Mesenchymal stem cell (in vitro differentiated cells and primary cell): ENCODE results near the gene CYP26B1.

ENCODE experiments used
- DNase-seq: peaks from one replicate; pipeline ENCODE4 v3.0.0-alpha.2; 2013
- H2AFZ ChIP-seq: one replicate; pipeline ENCODE4 v1.6.1; 2013; ENCODE audit warnings: low read depth, mild to moderate bottlenecking, control low read depth, inconsistent platforms, low read length, moderate library complexity
- H2AK5ac ChIP-seq: 2 replicates; pipeline ENCODE4 v1.6.1; 2013; ENCODE audit warnings: low read length, moderate library complexity, mild to moderate bottlenecking, inconsistent platforms; ENCODE audit not compliant: severe bottlenecking
- H2BK120ac ChIP-seq: one replicate; pipeline ENCODE4 v1.6.1; 2013; ENCODE audit warnings: low read depth, mild to moderate bottlenecking, inconsistent platforms, low read length, moderate library complexity
- H2BK12ac ChIP-seq, 2 experiments: one replicate each; pipeline ENCODE4 v1.6.1; 2013; ENCODE audit warnings: inconsistent platforms in 2 of 2, low read length in 2 of 2, mild to moderate bottlenecking in 2 of 2, moderate library complexity in 2 of 2, control low read depth in 1 of 2
- H2BK15ac ChIP-seq: one replicate; pipeline ENCODE4 v1.6.1; 2013; ENCODE audit warnings: mild to moderate bottlenecking, low read depth, inconsistent platforms; ENCODE audit not compliant: poor library complexity, severe bottlenecking
- H2BK5ac ChIP-seq: 2 replicates; pipeline ENCODE4 v1.6.1; 2013; ENCODE audit warnings: low read depth, mild to moderate bottlenecking, low read length, control low read depth, inconsistent platforms; ENCODE audit not compliant: poor library complexity, severe bottlenecking
- H3K14ac ChIP-seq, 2 experiments: one replicate each; pipeline ENCODE4 v1.6.1; 2013; ENCODE audit warnings: inconsistent platforms in 2 of 2, low read length in 2 of 2, control low read depth in 1 of 2, mild to moderate bottlenecking in 1 of 2, moderate library complexity in 1 of 2
- H3K18ac ChIP-seq, 2 experiments: one replicate each; pipeline ENCODE4 v1.6.1; 2013; ENCODE audit warnings: inconsistent platforms in 2 of 2, low read length in 2 of 2, control low read depth in 1 of 2, low read depth in 1 of 2, mild to moderate bottlenecking in 1 of 2
- H3K23ac ChIP-seq, 2 experiments: one replicate each; pipeline ENCODE4 v1.6.1; 2013; ENCODE audit warnings: inconsistent platforms in 2 of 2, low read length in 2 of 2, mild to moderate bottlenecking in 2 of 2, moderate library complexity in 2 of 2, control low read depth in 1 of 2
- H3K27ac ChIP-seq: 2 replicates; pipeline ENCODE4 v1.5.1; 2013; ENCODE audit warnings: mild to moderate bottlenecking, moderate library complexity, low read length, control low read depth, inconsistent platforms; ENCODE audit not compliant: poor library complexity, severe bottlenecking
- H3K27me3 ChIP-seq, 2 experiments: 2 replicates each; pipeline versions ENCODE4 v1.6.1 to v1.7.0; 2013; ENCODE audit warnings: low read length in 2 of 2, mild to moderate bottlenecking in 2 of 2, moderate library complexity in 2 of 2, control low read depth in 1 of 2, inconsistent platforms in 1 of 2; ENCODE audit not compliant: control insufficient read depth in 1 of 2, insufficient read depth in 1 of 2
- H3K36me3 ChIP-seq, 2 experiments: 2 replicates each; pipeline versions ENCODE4 v1.6.1 to v1.7.0; 2013; ENCODE audit warnings: low read length in 2 of 2, control low read depth in 1 of 2, inconsistent platforms in 1 of 2, low read depth in 1 of 2, mild to moderate bottlenecking in 1 of 2; ENCODE audit not compliant: insufficient read depth in 2 of 2, control insufficient read depth in 1 of 2
- H3K4ac ChIP-seq, 2 experiments: one replicate each; pipeline ENCODE4 v1.6.1; 2013; ENCODE audit warnings: inconsistent platforms in 2 of 2, low read length in 2 of 2, mild to moderate bottlenecking in 2 of 2, moderate library complexity in 2 of 2, control low read depth in 1 of 2, low read depth in 1 of 2
- H3K4me1 ChIP-seq: 2 replicates; pipeline ENCODE4 v1.6.1; 2013; ENCODE audit warnings: low read depth, low read length, control low read depth; ENCODE audit not compliant: control insufficient read depth, insufficient read depth
- H3K4me2 ChIP-seq: 2 replicates; pipeline ENCODE4 v1.6.1; 2013; ENCODE audit warnings: low read length, mild to moderate bottlenecking, inconsistent platforms; ENCODE audit not compliant: poor library complexity, severe bottlenecking
- H3K4me3 ChIP-seq, 2 experiments: 2 replicates each; pipeline versions ENCODE4 v1.5.1 to v1.7.0; 2013; ENCODE audit warnings: low read length in 2 of 2, mild to moderate bottlenecking in 2 of 2, control low read depth in 1 of 2, low read depth in 1 of 2; ENCODE audit not compliant: insufficient read depth in 1 of 2
- H3K79me1 ChIP-seq: replicated peaks from 2 replicates; pipeline ENCODE4 v1.6.1; 2013; ENCODE audit warnings: mild to moderate bottlenecking, control low read depth, low read length, inconsistent platforms; ENCODE audit not compliant: poor library complexity, severe bottlenecking
- H3K9ac ChIP-seq: 2 replicates; pipeline ENCODE4 v1.7.0; 2013; ENCODE audit warnings: mild to moderate bottlenecking, low read length, moderate library complexity
- H3K9me3 ChIP-seq: 2 replicates; pipeline ENCODE4 v1.7.0; 2013; ENCODE audit warnings: mild to moderate bottlenecking, low read length; ENCODE audit not compliant: control insufficient read depth
- H4K8ac ChIP-seq: one replicate; pipeline ENCODE4 v1.6.1; 2013; ENCODE audit warnings: inconsistent platforms, mild to moderate bottlenecking, low read length, moderate library complexity
- H4K91ac ChIP-seq: one replicate; pipeline ENCODE4 v1.6.1; 2013; ENCODE audit warnings: mild to moderate bottlenecking, low read length, inconsistent platforms
- WGBS: methylation state at CpG from one replicate; pipeline ENCODE4 v1.1.7; 2013; ENCODE audit warnings: mixed read lengths; 5-methylcytosine and 5-hydroxymethylcytosine counted together

Gene CYP26B1

GRCh38 chr2:72155737-72156136 is 8.1 kb upstream of the CYP26B1 start:
- peaks cover 54 to 66% of the 10 kb centered on the region in 2 experiments for H3K27me3 ChIP-seq
- H3K9me3 ChIP-seq = no peaks in the 10 kb centered on the region
- no peaks in the 10 kb centered on the region for H3K4me1 ChIP-seq
- H3K36me3 ChIP-seq = no peaks in the 10 kb centered on the region
- H3K4me2 ChIP-seq = no peak overlapping the region
- H3K27ac ChIP-seq = no peak overlapping the region
- no peak overlapping the region for H2BK12ac ChIP-seq
- DNase-seq = no peak
- 90% methylated on average over 5 of the region's 5 CpGs for WGBS
- no peak overlapping the region for H3K18ac ChIP-seq
- H3K4ac ChIP-seq = no peak overlapping the region
- H3K14ac ChIP-seq = no peak overlapping the region
- no peak overlapping the region for H4K8ac ChIP-seq
- H2BK15ac ChIP-seq = no peak overlapping the region
- no peak overlapping the region for H3K23ac ChIP-seq
- no peaks in the 10 kb centered on the region for H3K79me1 ChIP-seq
- no peak overlapping the region for H2AK5ac ChIP-seq
- no peak overlapping the region for H4K91ac ChIP-seq
- no peak overlapping the region for H2BK120ac ChIP-seq
- no peak overlapping the region for H3K9ac ChIP-seq
- no peak overlapping the region for H2AFZ ChIP-seq
- no peak overlapping the region for H2BK5ac ChIP-seq
- no peak overlapping the region for H3K4me3 ChIP-seq

GRCh38 chr2:72155151-72155550 is 7.5 kb upstream of the CYP26B1 start:
- H3K9me3 ChIP-seq = no peaks in the 10 kb centered on the region
- H3K23ac ChIP-seq = no peak overlapping the region
- 85% methylated on average over 2 of the region's 3 CpGs for whole genome bisulfite sequencing
- no peak overlapping the region for H3K27ac ChIP-seq
- H2BK120ac ChIP-seq = no peak overlapping the region
- H3K36me3 ChIP-seq = no peaks in the 10 kb centered on the region
- H3K14ac ChIP-seq = no peak overlapping the region
- no peak overlapping the region for H3K4me3 ChIP-seq
- no peak overlapping the region for H2AK5ac ChIP-seq
- no peak overlapping the region for H2BK15ac ChIP-seq
- H2AFZ ChIP-seq = no peak overlapping the region
- no peak overlapping the region for H3K4me2 ChIP-seq
- no peak overlapping the region for H4K91ac ChIP-seq
- no peak overlapping the region for H3K4ac ChIP-seq
- H3K79me1 ChIP-seq = no peaks in the 10 kb centered on the region
- H3K9ac ChIP-seq = no peak overlapping the region
- H3K4me1 ChIP-seq = peaks cover 2% of the 10 kb centered on the region
- peaks cover 58 to 69% of the 10 kb centered on the region in 2 experiments for H3K27me3 ChIP-seq
- no peak overlapping the region for H4K8ac ChIP-seq
- DNase-seq = no peak
- H2BK12ac ChIP-seq = no peak overlapping the region
- no peak overlapping the region for H3K18ac ChIP-seq
- no peak overlapping the region for H2BK5ac ChIP-seq

- no peak overlapping the region for H3K23ac ChIP-seq
- H3K4ac ChIP-seq = no peak overlapping the region
- H3K14ac ChIP-seq = no peak overlapping the region
- H3K4me2 ChIP-seq = no peak overlapping the region
- no peak overlapping the region for H4K91ac ChIP-seq
- no peak overlapping the region for H2BK15ac ChIP-seq
- H3K9ac ChIP-seq = no peak overlapping the region
- H3K36me3 ChIP-seq = no peaks in the 10 kb centered on the region
- no peak overlapping the region for H3K18ac ChIP-seq
- H3K4me3 ChIP-seq = peak overlapping the region in 1 of 2 experiments; percentile 26
- no peak overlapping the region for H2AFZ ChIP-seq
- H3K79me1 ChIP-seq = no peaks in the 10 kb centered on the region
- H3K9me3 ChIP-seq = no peaks in the 10 kb centered on the region
- WGBS = 83% methylated on average over 12 of the region's 16 CpGs
- H3K27ac ChIP-seq = no peak overlapping the region
- no peak overlapping the region for H2BK120ac ChIP-seq
- no peak overlapping the region for H2BK12ac ChIP-seq
- H2AK5ac ChIP-seq = no peak overlapping the region
- peaks cover 64 to 73% of the 10 kb centered on the region in 2 experiments for H3K27me3 ChIP-seq
- DNase-seq = no peak
- no peak overlapping the region for H2BK5ac ChIP-seq
- no peak overlapping the region for H4K8ac ChIP-seq
- peaks cover 7% of the 10 kb centered on the region for H3K4me1 ChIP-seq
Measured at GRCh38 chr2:72154386-72154975, 6.8 kb upstream of the CYP26B1 start.

GRCh38 chr2:72153924-72154323 is 6.3 kb upstream of the CYP26B1 start:
- H3K36me3 ChIP-seq = no peaks in the 10 kb centered on the region

More at GRCh38 chr2:72153924-72154323, 6.3 kb upstream of the CYP26B1 start:
- Histone ChIP-seq H3K4me3 (no peak overlapping the region), H3K9me3 (no peaks in the 10 kb centered on the region), H3K18ac (no peak overlapping the region), H3K27ac (no peak overlapping the region), H2BK5ac (no peak overlapping the region), H2BK120ac (no peak overlapping the region), H3K14ac (no peak overlapping the region), H3K9ac (no peak overlapping the region), H2AFZ (no peak overlapping the region), H3K27me3 (peaks cover 70 to 78% of the 10 kb centered on the region in 2 experiments), H4K91ac (no peak overlapping the region), H4K8ac (no peak overlapping the region), H3K79me1 (no peaks in the 10 kb centered on the region), H2BK12ac (no peak overlapping the region), H2BK15ac (no peak overlapping the region), H3K4me2 (no peak overlapping the region), H3K4ac (no peak overlapping the region), H3K4me1 (peaks cover 12% of the 10 kb centered on the region), H3K23ac (no peak overlapping the region), H2AK5ac (no peak overlapping the region)
- no peak for DNase-seq
- WGBS = 90% methylated on average over 5 of the region's 5 CpGs
